Stimulated activated CD8-positive, alpha-beta memory T cell treated with anti-CD3 and anti-CD28 coated beads, Interleukin-2, amount 100 ng/mL, for 1 hour (primary cell): Measurements from ENCODE around the gene JMJD8.

Experiments
- DNase-seq, 2 donors: peaks; one replicate each; pipeline ENCODE4 v3.0.0-alpha.2; 2020; ENCODE audit warnings: low read depth in 2 of 2

JMJD8 gene

GRCh38 chr16:684071-684794 is at the start of gene JMJD8:
JMJD8 (minus strand) TSS chr16:684334; CDS start chr16:684319, 15 bp downstream.
- peak; percentile 92 for DNase-seq

GRCh38 chr16:733382-734207 is 49.5 kb upstream of the JMJD8 start:
- DNase-seq, result no peak

- no peak for DNase-seq
These were observed 48.8 kb upstream of the JMJD8 start for GRCh38 chr16:732936-733335.

- DNase-seq, result no peak
These were observed 48.2 kb upstream of the JMJD8 start for GRCh38 chr16:732332-732731.

- no peak for DNase-seq
These were observed 46.8 kb upstream of the JMJD8 start for GRCh38 chr16:730666-731509.

GRCh38 chr16:729768-730665 is 45.9 kb upstream of the JMJD8 start:
- no peak for DNase-seq

GRCh38 chr16:728890-729744 is 45.0 kb upstream of the JMJD8 start:
- DNase-seq, result no peak

GRCh38 chr16:728131-728889 is 44.2 kb upstream of the JMJD8 start:
- peak in 1 of 2 donors; percentile 28 for DNase-seq

- DNase-seq, result no peak
These were observed 43.3 kb upstream of the JMJD8 start for GRCh38 chr16:727291-727977.

GRCh38 chr16:726438-727290 is 42.5 kb upstream of the JMJD8 start, which contains the start of the genes CCDC78 and HAGHL:
CCDC78 (minus strand) TSS chr16:726443; CDS start chr16:726367, 76 bp downstream.
HAGHL (plus strand) TSS chr16:727106; CDS start chr16:727510, 404 bp downstream.
- DNase-seq, result peak in 1 of 2 donors; percentile 39

GRCh38 chr16:726188-726437 is 42.0 kb upstream of the JMJD8 start:
- DNase-seq, result no peak

- DNase-seq, result no peak
These were observed 41.5 kb upstream of the JMJD8 start for GRCh38 chr16:725463-726187.

GRCh38 chr16:725041-725376 is 40.9 kb upstream of the JMJD8 start:
- no peak for DNase-seq

GRCh38 chr16:724188-725040 is 40.3 kb upstream of the JMJD8 start:
- no peak for DNase-seq

GRCh38 chr16:723695-724094 is 39.6 kb upstream of the JMJD8 start:
- no peak for DNase-seq

GRCh38 chr16:722835-723633 is 38.9 kb upstream of the JMJD8 start:
- DNase-seq, result no peak
